ENCODE data around the gene COPS6.

Gene COPS6

GRCh38 chr7:100119072-100119969 lies 30.6 kb downstream of the COPS6 start, which contains the start of the genes CNPY4 and TAF6:
Gene CNPY4, plus strand, starts transcription at chr7:100119634. Its CDS starts 111 bp downstream, at chr7:100119745.
Gene TAF6, minus strand, starts transcription at chr7:100119358. Its CDS starts 5,149 bp downstream, at chr7:100114209.
- Mint-ChIP-seq H3K27me3 (ENCODE audit: low read depth) (no peaks in the 10 kb centered on the region), H3K9me3 (no peaks in the 10 kb centered on the region), H3K36me3 (ENCODE audit: low read depth) (peaks cover 14% of the 10 kb centered on the region), H3K4me3 (peak within 1 kb of the TSS; percentile 93 to 99 (median 96)), H3K27ac (peak within 1 kb of the TSS; percentile 99 to 100 (median 100)), H3K4me1 (peaks cover 20% of the 10 kb centered on the region)
- TF ChIP-seq, protein P1, sequence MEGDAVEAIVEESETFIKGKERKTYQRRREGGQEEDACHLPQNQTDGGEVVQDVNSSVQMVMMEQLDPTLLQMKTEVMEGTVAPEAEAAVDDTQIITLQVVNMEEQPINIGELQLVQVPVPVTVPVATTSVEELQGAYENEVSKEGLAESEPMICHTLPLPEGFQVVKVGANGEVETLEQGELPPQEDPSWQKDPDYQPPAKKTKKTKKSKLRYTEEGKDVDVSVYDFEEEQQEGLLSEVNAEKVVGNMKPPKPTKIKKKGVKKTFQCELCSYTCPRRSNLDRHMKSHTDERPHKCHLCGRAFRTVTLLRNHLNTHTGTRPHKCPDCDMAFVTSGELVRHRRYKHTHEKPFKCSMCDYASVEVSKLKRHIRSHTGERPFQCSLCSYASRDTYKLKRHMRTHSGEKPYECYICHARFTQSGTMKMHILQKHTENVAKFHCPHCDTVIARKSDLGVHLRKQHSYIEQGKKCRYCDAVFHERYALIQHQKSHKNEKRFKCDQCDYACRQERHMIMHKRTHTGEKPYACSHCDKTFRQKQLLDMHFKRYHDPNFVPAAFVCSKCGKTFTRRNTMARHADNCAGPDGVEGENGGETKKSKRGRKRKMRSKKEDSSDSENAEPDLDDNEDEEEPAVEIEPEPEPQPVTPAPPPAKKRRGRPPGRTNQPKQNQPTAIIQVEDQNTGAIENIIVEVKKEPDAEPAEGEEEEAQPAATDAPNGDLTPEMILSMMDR (IDR thresholded peaks at IDR 0.05; ENCODE audit: unreplicated experiment in 3 of 3), result no peak

DNA sequence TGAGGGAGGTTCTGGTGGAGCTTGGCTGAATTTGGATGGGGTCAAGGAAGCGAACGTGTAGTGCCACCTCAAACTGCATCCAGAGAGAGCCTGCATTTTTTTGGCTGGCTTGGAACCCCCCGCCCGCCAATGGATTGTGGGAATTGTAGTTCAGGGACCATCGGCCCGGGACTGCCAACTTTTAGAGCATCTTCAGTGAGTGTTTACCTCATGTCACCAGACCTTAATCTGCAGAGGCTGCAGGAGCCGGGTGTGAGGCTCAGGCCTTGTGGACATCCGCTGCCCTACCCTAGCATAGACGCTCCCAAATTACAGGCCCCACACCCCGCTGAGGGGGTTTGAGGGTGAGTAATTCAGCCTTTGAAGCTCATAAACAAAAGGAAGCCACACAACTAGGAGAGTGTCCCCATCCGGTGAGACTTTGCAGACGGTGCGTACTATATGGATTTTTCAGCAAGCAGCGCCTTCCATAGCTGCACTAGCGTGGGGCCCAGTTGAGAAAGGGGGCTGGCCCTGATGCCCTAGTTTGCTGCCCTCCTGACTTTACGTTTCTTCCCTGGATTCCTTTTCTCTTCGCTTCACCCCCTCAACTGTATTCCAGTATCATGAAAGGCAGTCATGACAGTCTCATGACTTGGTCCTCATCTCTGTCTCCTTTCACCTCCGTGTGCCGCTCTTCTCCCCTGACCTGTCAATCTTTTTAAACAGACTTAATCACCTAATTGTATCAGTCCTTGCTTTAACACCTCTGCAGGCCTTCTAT lies 31.4 kb downstream of the COPS6 start:
- Mint-ChIP-seq H3K27me3 (ENCODE audit: low read depth) (no peaks in the 10 kb centered on the region), H3K27ac (peak overlapping the region; percentile 99 to 100 (median 100)), H3K9me3 (no peaks in the 10 kb centered on the region), H3K36me3 (ENCODE audit: low read depth) (peaks cover 18% of the 10 kb centered on the region), H3K4me3 (peak overlapping the region; percentile 93 to 99 (median 96)), H3K4me1 (peaks cover 20% of the 10 kb centered on the region)
- TF ChIP-seq, protein P1 (IDR thresholded peaks at IDR 0.05; ENCODE audit: unreplicated experiment in 3 of 3), result no peak

- TF ChIP-seq, protein P1 (IDR thresholded peaks at IDR 0.05; ENCODE audit: unreplicated experiment in 3 of 3), result no peak
- peak overlapping the region; percentile 93 to 99 (median 96) for H3K4me3 Mint-ChIP-seq
- H3K4me1 Mint-ChIP-seq, result peaks cover 20% of the 10 kb centered on the region
- peaks cover 18% of the 10 kb centered on the region for H3K36me3 Mint-ChIP-seq (ENCODE audit: low read depth)
- H3K27ac Mint-ChIP-seq, result peak overlapping the region; percentile 99 to 100 (median 100)
- H3K27me3 Mint-ChIP-seq (ENCODE audit: low read depth), result no peaks in the 10 kb centered on the region
- H3K9me3 Mint-ChIP-seq, result no peaks in the 10 kb centered on the region
Measured at GRCh38 chr7:100120733-100121036, 31.9 kb downstream of the COPS6 start.

- peaks cover 25% of the 10 kb centered on the region for H3K4me1 Mint-ChIP-seq
- TF ChIP-seq, protein P1 (IDR thresholded peaks at IDR 0.05; ENCODE audit: unreplicated experiment in 3 of 3), result no peak
- H3K9me3 Mint-ChIP-seq, result no peaks in the 10 kb centered on the region
- H3K4me3 Mint-ChIP-seq, result peak overlapping the region; percentile 41 to 53 (median 48)
- no peaks in the 10 kb centered on the region for H3K27me3 Mint-ChIP-seq (ENCODE audit: low read depth)
- peak overlapping the region in 2 of 3 experiments; percentile 33 for H3K27ac Mint-ChIP-seq
- H3K36me3 Mint-ChIP-seq (ENCODE audit: low read depth), result peaks cover 10% of the 10 kb centered on the region
Measured at GRCh38 chr7:100122067-100122466, 33.3 kb downstream of the COPS6 start.

DNA sequence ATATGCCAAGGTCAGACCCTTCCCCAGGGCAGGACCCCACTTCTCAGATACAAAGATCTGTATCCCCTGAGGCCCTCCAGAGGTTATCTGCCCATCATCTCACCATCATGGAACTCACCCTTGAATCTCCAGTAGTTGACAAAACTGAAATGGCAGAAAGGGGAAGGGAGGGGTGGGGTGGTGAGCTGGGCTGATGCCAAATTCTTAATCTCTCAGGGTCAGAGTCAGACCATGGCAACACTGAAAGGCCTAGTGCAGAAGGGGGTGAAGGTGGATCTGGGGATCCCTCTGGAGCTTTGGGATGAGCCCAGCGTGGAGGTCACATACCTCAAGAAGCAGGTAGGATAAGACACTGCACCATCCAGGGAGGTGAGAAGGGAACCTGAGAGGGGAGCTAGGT lies 33.8 kb downstream of the COPS6 start:
- Mint-ChIP-seq H3K36me3 (ENCODE audit: low read depth) (peaks cover 10% of the 10 kb centered on the region), H3K27me3 (ENCODE audit: low read depth) (no peaks in the 10 kb centered on the region), H3K4me1 (peaks cover 25% of the 10 kb centered on the region), H3K27ac (peak overlapping the region in 1 of 3 experiments; percentile 33), H3K4me3 (peak overlapping the region; percentile 54 to 65 (median 61)), H3K9me3 (no peaks in the 10 kb centered on the region)
- TF ChIP-seq, protein P1 (IDR thresholded peaks at IDR 0.05; ENCODE audit: unreplicated experiment in 3 of 3), result no peak
